Fibroblast of mammary gland (primary cell): Measurements from ENCODE around the gene CAMK2G.

Experiments
- DNase-seq: peaks from one replicate; pipeline ENCODE4 v3.0.0-alpha.2; 2010; ENCODE audit warnings: low read depth
- H3K4me3 ChIP-seq: 2 replicates; pipeline ENCODE4 v1.5.1; 2011; ENCODE audit warnings: low read depth, mild to moderate bottlenecking, low read length, moderate library complexity; ENCODE audit not compliant: control insufficient read depth
- TF ChIP-seq, protein P1 (sequence below): conservative IDR thresholded peaks from 2 replicates; pipeline ENCODE4 v1.5.1; 2011; ENCODE audit warnings: low read depth, low read length, inconsistent platforms; ENCODE audit not compliant: control insufficient read depth, insufficient read depth

The CAMK2G gene

DNA sequence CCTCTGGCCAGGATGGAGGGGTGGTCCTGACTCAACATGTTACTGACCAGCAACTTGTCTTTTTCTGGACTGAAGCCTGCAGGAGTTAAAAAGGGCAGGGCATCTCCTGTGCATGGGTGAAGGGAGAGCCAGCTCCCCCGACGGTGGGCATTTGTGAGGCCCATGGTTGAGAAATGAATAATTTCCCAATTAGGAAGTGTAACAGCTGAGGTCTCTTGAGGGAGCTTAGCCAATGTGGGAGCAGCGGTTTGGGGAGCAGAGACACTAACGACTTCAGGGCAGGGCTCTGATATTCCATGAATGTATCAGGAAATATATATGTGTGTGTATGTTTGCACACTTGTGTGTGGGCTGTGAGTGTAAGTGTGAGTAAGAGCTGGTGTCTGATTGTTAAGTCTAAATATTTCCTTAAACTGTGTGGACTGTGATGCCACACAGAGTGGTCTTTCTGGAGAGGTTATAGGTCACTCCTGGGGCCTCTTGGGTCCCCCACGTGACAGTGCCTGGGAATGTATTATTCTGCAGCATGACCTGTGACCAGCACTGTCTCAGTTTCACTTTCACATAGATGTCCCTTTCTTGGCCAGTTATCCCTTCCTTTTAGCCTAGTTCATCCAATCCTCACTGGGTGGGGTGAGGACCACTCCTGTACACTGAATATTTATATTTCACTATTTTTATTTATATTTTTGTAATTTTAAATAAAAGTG is 42.6 kb upstream of the CAMK2G start:
- H3K4me3 ChIP-seq, result no peak overlapping the region
- TF ChIP-seq, protein P1, sequence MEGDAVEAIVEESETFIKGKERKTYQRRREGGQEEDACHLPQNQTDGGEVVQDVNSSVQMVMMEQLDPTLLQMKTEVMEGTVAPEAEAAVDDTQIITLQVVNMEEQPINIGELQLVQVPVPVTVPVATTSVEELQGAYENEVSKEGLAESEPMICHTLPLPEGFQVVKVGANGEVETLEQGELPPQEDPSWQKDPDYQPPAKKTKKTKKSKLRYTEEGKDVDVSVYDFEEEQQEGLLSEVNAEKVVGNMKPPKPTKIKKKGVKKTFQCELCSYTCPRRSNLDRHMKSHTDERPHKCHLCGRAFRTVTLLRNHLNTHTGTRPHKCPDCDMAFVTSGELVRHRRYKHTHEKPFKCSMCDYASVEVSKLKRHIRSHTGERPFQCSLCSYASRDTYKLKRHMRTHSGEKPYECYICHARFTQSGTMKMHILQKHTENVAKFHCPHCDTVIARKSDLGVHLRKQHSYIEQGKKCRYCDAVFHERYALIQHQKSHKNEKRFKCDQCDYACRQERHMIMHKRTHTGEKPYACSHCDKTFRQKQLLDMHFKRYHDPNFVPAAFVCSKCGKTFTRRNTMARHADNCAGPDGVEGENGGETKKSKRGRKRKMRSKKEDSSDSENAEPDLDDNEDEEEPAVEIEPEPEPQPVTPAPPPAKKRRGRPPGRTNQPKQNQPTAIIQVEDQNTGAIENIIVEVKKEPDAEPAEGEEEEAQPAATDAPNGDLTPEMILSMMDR, result no peak
- DNase-seq, result no peak

DNA sequence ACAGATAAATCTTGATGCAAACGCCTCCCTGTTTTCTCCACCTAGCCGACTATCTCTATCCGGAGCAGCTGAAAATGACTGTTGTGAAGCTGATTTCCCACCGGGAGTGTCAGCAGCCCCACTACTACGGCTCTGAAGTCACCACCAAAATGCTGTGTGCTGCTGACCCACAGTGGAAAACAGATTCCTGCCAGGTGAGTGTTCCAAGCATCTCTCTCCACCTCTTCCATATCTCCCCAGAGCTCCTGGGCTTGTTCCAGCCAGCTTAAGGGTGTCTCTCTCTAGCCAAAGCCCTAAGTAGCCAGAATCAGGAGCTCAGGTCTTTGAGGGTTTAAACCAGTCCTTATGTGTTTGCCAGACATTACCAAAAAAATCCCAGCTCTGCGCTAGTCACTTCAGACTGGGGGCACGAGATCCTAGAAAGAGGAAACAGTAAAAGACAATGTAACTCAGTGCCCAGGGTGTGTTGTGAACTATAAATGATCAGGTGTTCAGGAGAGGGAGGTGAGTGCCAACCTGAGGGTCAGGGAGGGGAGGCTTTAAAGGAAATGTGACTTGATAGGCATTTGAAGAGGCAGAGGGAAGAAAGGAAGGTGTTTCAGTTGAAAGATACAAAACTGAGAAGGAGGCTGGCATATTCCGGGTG is 41.0 kb upstream of the CAMK2G start:
- no peak overlapping the region for H3K4me3 ChIP-seq
- TF ChIP-seq, protein P1, result no peak
- DNase-seq, result no peak

DNA sequence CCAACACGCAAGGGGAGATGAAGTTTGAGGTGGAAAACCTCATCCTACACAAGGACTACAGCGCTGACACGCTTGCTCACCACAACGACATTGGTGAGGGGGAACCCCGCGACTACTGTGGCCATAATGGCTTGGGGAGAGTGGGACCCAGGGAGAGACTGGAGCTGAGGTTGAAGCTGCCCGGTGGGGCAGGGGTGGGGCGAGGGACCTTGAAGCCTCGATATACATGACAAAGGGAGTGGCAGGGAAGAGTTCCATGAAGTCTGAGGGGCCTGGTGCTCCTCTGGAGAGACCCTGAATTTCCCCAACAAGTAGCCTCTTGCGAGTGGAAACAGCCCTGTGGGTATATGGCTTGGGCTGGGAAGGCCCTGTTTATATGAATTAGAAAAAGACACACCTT is 39.7 kb upstream of the CAMK2G start:
- DNase-seq, result no peak
- TF ChIP-seq, protein P1, result no peak
- no peak overlapping the region for H3K4me3 ChIP-seq

DNA sequence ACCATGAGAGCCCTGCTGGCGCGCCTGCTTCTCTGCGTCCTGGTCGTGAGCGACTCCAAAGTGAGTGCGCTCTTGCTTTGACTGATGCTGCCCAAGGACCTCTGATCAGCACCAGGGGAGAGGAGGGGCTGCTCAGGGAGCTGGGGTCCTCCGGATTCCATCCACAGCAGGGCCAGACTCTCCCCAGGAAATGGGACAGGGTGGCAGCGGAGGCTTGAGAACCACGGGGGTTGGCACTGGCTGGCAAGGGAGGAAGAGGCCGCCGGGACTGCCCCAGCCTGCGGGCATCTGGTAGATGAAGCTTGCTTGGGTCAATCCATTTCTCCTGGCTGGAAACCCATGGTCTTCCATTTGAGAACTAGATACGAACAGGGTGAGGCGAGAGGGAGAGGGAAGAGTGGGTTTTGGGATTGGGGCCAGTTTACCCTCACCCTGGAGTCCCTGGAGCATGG is 37.2 kb upstream of the CAMK2G start:
- H3K4me3 ChIP-seq, result peak overlapping the region; percentile 58
- no peak for DNase-seq
- TF ChIP-seq, protein P1, result no peak

DNA sequence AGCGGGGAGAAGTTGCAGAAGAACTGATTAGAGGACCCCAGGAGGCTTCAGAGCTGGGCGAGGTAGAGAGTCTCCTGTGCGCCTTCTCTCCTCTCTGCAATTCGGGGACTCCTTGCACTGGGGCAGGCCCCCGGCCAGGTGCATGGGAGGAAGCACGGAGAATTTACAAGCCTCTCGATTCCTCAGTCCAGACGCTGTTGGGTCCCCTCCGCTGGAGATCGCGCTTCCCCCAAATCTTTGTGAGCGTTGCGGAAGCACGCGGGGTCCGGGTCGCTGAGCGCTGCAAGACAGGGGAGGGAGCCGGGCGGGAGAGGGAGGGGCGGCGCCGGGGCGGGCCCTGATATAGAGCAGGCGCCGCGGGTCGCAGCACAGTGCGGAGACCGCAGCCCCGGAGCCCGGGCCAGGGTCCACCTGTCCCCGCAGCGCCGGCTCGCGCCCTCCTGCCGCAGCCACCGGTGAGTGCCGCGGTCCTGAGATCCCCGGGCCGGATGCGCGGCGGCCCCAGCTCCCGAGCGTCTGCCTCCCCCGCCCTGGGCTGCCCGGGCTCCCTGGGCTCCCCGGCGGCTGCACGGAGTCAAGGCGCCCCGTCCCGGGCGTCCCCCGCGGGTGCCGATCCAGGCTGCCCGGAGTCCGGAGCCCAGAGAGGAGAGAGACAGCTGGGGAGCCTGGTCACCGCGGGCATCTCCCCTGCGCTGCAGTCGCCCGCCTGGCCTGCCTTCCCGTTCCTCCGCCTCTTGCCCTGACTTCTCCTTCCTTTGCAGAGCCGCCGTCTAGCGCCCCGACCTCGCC is 36.6 kb upstream of the CAMK2G start, which contains the start of gene PLAU:
Gene PLAU (plus strand): TSS at position 369 of the 789 bp plus-strand sequence. CDS start 424 bp downstream, outside the sequence.
- TF ChIP-seq, protein P1, result no peak
- no peak for DNase-seq

DNA sequence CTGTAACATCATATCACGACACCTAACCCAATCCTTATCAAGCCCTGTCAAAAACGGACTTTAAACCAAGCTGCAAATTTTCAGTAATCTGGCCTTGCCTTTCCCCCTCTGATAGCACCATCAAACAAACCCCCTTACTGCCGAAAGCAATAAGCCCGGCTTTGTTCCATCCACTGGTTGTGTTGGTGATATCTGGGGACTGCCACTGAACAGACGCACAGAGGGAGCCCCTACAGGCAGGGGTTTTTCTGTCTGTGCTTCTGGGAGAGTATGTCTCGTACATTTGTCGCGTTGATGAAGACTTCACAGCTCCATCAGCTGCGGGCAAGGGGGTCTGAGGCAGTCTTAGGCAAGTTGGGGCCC is 36.0 kb upstream of the CAMK2G start:
- TF ChIP-seq, protein P1, result no peak
- no peak for DNase-seq
- peak overlapping the region; percentile 58 for H3K4me3 ChIP-seq

More for the DNA sequence above, 36.6 kb upstream of the CAMK2G start, which contains the start of gene PLAU:
- peak within 1 kb of the TSS; percentile 58 for H3K4me3 ChIP-seq
